DOHH2 (cell line): ENCODE data around the gene SIPA1L2.

Experiments
- H3F3A ChIP-seq: fragments of 200-600 bp; sonication (generic), shearing (Covaris generic); 2 replicates; pipeline ENCODE4 v1.6.0; 2016; ENCODE audit warnings: antibody characterized with exemption, mild to moderate bottlenecking; ENCODE audit not compliant: control insufficient read depth, insufficient read depth
- H3K27ac ChIP-seq: fragments of 200-600 bp; sonication (generic); 2 replicates; pipeline ENCODE4 v1.5.1; 2014; ENCODE audit warnings: low read depth, mild to moderate bottlenecking, low read length, moderate library complexity
- H3K27me3 ChIP-seq: fragments of 200-600 bp; sonication (generic); 2 replicates; pipeline ENCODE4 v1.6.1; 2014; ENCODE audit warnings: mild to moderate bottlenecking, low read length, mixed read lengths; ENCODE audit not compliant: control insufficient read depth
- H3K36me3 ChIP-seq: fragments of 200-600 bp; sonication (generic); 2 replicates; pipeline ENCODE4 v1.6.1; 2014; ENCODE audit warnings: mild to moderate bottlenecking, low read length, moderate library complexity, mixed read lengths; ENCODE audit not compliant: control insufficient read depth
- H3K4me1 ChIP-seq: fragments of 200-600 bp; sonication (generic); 2 replicates; pipeline ENCODE4 v1.6.1; 2014; ENCODE audit warnings: mild to moderate bottlenecking, low read length, mixed read lengths; ENCODE audit not compliant: control insufficient read depth
- H3K4me2 ChIP-seq: fragments of 200-600 bp; sonication (generic); 2 replicates; pipeline ENCODE4 v1.6.0; 2014; ENCODE audit warnings: mild to moderate bottlenecking, low read length, moderate library complexity
- H3K4me3 ChIP-seq: fragments of 200-600 bp; sonication (generic); 2 replicates; pipeline ENCODE4 v1.5.1; 2014; ENCODE audit warnings: mild to moderate bottlenecking, low read length, mixed read lengths
- H3K79me2 ChIP-seq: fragments of 200-600 bp; sonication (generic); 2 replicates; pipeline ENCODE4 v1.6.1; 2014; ENCODE audit warnings: mild to moderate bottlenecking, low read length, mixed read lengths; ENCODE audit not compliant: control insufficient read depth
- H3K9me2 ChIP-seq: fragments of 200-600 bp; sonication (generic); replicated peaks from 2 replicates; pipeline ENCODE4 v1.6.1; 2014; ENCODE audit warnings: mild to moderate bottlenecking, low read length, mixed read lengths; ENCODE audit not compliant: control insufficient read depth
- H3K9me3 ChIP-seq: fragments of 200-600 bp; sonication (generic); 2 replicates; pipeline ENCODE4 v1.6.1; 2014; ENCODE audit warnings: antibody characterized with exemption, low read length, mixed read lengths; ENCODE audit not compliant: control insufficient read depth, insufficient read depth
- H4K20me1 ChIP-seq: fragments of 200-600 bp; sonication (generic); 2 replicates; pipeline ENCODE4 v1.6.0; 2014; ENCODE audit warnings: low read depth, mild to moderate bottlenecking, antibody characterized with exemption, low read length, moderate library complexity; ENCODE audit not compliant: control insufficient read depth, insufficient read depth
- CTCF ChIP-seq: fragments of 200-600 bp; sonication (generic); IDR thresholded peaks from one replicate; pipeline ENCODE4 v1.5.1; 2014; ENCODE audit warnings: antibody characterized with exemption, mild to moderate bottlenecking, low read depth, low read length; ENCODE audit not compliant: poor library complexity, severe bottlenecking
- EZH2phosphoT487 ChIP-seq: fragments of 200-600 bp; sonication (generic); IDR thresholded peaks from 2 replicates; pipeline ENCODE4 v1.6.1; 2017; ENCODE audit warnings: borderline replicate concordance, mild to moderate bottlenecking, antibody characterized with exemption, low read length, moderate library complexity, mixed read lengths

Gene SIPA1L2

GRCh38 chr1:232635778-232636356 is 5.9 kb upstream of the SIPA1L2 start:
- Histone ChIP-seq H3K9me3 (no peaks in the 10 kb centered on the region), H3K4me1 (no peaks in the 10 kb centered on the region), H3K27me3 (no peaks in the 10 kb centered on the region), H3K9me2 (no peaks in the 10 kb centered on the region), H3K36me3 (no peaks in the 10 kb centered on the region), H3K4me3 (no peak overlapping the region), H3K27ac (no peak overlapping the region), H4K20me1 (no peaks in the 10 kb centered on the region), H3K4me2 (no peak overlapping the region), H3F3A (no peaks in the 10 kb centered on the region), H3K79me2 (no peaks in the 10 kb centered on the region)
- TF ChIP-seq EZH2phosphoT487: no peak
- peak; percentile 79 for TF ChIP-seq CTCF

- Histone ChIP-seq H4K20me1 (no peaks in the 10 kb centered on the region), H3K9me2 (no peaks in the 10 kb centered on the region), H3K27me3 (no peaks in the 10 kb centered on the region), H3K36me3 (no peaks in the 10 kb centered on the region), H3K4me1 (no peaks in the 10 kb centered on the region), H3K27ac (no peak overlapping the region), H3K4me3 (no peak overlapping the region), H3K9me3 (no peaks in the 10 kb centered on the region), H3K4me2 (no peak overlapping the region), H3K79me2 (no peaks in the 10 kb centered on the region), H3F3A (no peaks in the 10 kb centered on the region)
- TF ChIP-seq EZH2phosphoT487: no peak
- no peak for TF ChIP-seq CTCF
Observed at GRCh38 chr1:232635279-232635678, 5.3 kb upstream of the SIPA1L2 start.

- Histone ChIP-seq H3K27me3 (no peaks in the 10 kb centered on the region), H3K27ac (no peak overlapping the region), H3K9me2 (no peaks in the 10 kb centered on the region), H3F3A (no peaks in the 10 kb centered on the region), H3K4me3 (no peak overlapping the region), H4K20me1 (no peaks in the 10 kb centered on the region), H3K36me3 (no peaks in the 10 kb centered on the region), H3K4me1 (no peaks in the 10 kb centered on the region), H3K79me2 (no peaks in the 10 kb centered on the region), H3K9me3 (no peaks in the 10 kb centered on the region), H3K4me2 (no peak overlapping the region)
- TF ChIP-seq EZH2phosphoT487 (no peak), CTCF (no peak)
Observed at GRCh38 chr1:232634096-232634495, 4.2 kb upstream of the SIPA1L2 start.
